ENCODE data around the gene CNNM2.

The CNNM2 gene

GRCh38 chr10:102917962-102918816 lies at the start of gene CNNM2:
TSS of gene CNNM2 (plus strand) at chr10:102918294. CDS start at chr10:102918481, 187 bp downstream.
- TF ChIP-seq CTCF (IDR thresholded peaks at IDR 0.05; ENCODE audit: insufficient read depth, low read depth, low read length, missing control alignments): no peak
- DNase-seq (ENCODE audit: low read depth): peak; percentile 100
- peak within 1 kb of the TSS; percentile 79 for H3K4me3 ChIP-seq (ENCODE audit: low read length)

- no peak for DNase-seq (ENCODE audit: low read depth)
- TF ChIP-seq CTCF (IDR thresholded peaks at IDR 0.05; ENCODE audit: insufficient read depth, low read depth, low read length, missing control alignments): no peak
- peak overlapping the region; percentile 47 for H3K4me3 ChIP-seq (ENCODE audit: low read length)
Observed at GRCh38 chr10:102868911-102869257, 49.2 kb upstream of the CNNM2 start.

GRCh38 chr10:102869258-102870198 lies 48.6 kb upstream of the CNNM2 start, which contains the start of gene AS3MT:
TSS of gene AS3MT (plus strand) at chr10:102869470. CDS start at chr10:102869593, 123 bp downstream.
- peak; percentile 30 for DNase-seq (ENCODE audit: low read depth)
- peak within 1 kb of the TSS; percentile 47 for H3K4me3 ChIP-seq (ENCODE audit: low read length)

GRCh38 chr10:102870221-102870620 lies 47.9 kb upstream of the CNNM2 start:
- no peak for TF ChIP-seq CTCF (IDR thresholded peaks at IDR 0.05; ENCODE audit: insufficient read depth, low read depth, low read length, missing control alignments)
- H3K4me3 ChIP-seq (ENCODE audit: low read length): no peak overlapping the region
- no peak for DNase-seq (ENCODE audit: low read depth)

More at GRCh38 chr10:102869258-102870198, 48.6 kb upstream of the CNNM2 start, which contains the start of gene AS3MT:
- no peak for TF ChIP-seq CTCF (IDR thresholded peaks at IDR 0.05; ENCODE audit: insufficient read depth, low read depth, low read length, missing control alignments)

GRCh38 chr10:102872163-102872562 lies 45.9 kb upstream of the CNNM2 start:
- no peak overlapping the region for H3K4me3 ChIP-seq (ENCODE audit: low read length)
- TF ChIP-seq CTCF (IDR thresholded peaks at IDR 0.05; ENCODE audit: insufficient read depth, low read depth, low read length, missing control alignments): no peak
- DNase-seq (ENCODE audit: low read depth): no peak

GRCh38 chr10:102876747-102877153 lies 41.3 kb upstream of the CNNM2 start:
- H3K4me3 ChIP-seq (ENCODE audit: low read length): no peak overlapping the region
- no peak for TF ChIP-seq CTCF (IDR thresholded peaks at IDR 0.05; ENCODE audit: insufficient read depth, low read depth, low read length, missing control alignments)

More at GRCh38 chr10:102876747-102877153, 41.3 kb upstream of the CNNM2 start:
- no peak for DNase-seq (ENCODE audit: low read depth)

Measured in epithelial cell of esophagus (primary cell).